Activated CD4-positive, CD25-positive, alpha-beta regulatory T cell treated with anti-CD3 and anti-CD28 coated beads, Interleukin-2, amount 50 U/mL, for 16 hours (primary cell): ENCODE measurements around the gene SMG9.
"Not testable (repeated sequence)": the region's sequence is repeated elsewhere in the genome, so short reads cannot be mapped to it uniquely, and the experiment has no call there.

Experiments used
- DNase-seq: peaks from one replicate; pipeline ENCODE4 v3.0.0-alpha.2; 2020; ENCODE audit warnings: low read depth, low spot score

Gene SMG9

DNA sequence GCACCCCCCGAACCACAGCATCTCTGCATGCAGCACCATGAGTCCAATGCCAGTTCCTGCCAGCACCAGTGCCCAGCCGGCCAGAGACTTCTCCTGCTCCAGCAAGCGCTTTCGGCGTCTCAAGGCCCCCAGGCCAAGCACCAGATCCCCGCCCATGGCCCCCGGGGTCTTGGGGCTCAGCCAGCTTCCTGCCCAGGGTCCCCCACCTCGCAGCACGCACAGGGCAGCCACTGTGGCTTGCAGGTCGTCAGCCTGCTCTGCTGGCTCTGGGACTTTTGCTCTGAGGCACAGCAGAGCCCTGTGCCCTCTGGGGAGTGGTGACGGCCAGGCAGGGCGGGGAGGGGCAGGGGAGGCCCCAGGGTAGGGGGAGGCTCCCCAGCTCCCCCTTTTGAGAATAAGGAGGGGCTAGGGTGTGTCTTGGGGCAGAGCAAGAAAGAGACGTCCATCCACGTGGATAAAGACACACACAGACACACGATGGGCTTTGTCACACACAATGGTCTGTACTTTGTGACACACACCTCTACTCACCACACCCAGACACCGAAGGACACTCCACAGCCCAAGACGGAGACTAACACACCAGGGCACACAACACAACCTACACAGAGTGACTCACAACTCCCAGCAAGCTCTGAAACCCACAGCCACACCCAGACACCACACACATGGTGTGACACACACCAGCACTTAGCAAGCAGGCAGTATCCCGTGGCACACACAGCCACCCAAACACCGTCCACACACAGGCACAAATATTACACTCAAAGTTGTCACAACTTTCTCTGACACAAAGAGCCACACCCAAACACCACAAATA is 26.2 kb upstream of the SMG9 start, which contains the start of gene KCNN4:
Gene KCNN4 (minus strand): TSS at position 268 of the 820 bp plus-strand sequence. CDS start 112 bp downstream, at position 156.
- peak; percentile 52 for DNase-seq

DNA sequence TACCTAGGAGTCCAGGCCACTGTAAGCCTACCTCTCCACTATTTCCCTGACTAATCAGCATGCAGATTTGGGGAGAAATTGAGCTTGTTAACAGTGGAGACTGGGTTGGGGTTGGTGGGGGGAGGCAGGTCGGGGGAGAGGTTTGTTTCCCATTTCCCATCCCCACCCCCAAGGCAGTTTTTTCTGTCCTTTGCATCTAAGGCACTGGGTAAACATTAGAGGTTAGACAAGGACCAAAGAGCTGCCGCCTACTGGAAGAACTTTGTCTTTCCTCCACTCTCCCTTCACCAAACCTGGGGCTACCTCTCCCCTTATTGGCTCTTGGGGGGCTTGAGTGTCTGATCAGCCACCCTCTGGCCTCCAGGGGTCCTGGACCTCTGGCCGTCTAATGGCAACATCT is 25.1 kb upstream of the SMG9 start:
- DNase-seq = no peak

DNA sequence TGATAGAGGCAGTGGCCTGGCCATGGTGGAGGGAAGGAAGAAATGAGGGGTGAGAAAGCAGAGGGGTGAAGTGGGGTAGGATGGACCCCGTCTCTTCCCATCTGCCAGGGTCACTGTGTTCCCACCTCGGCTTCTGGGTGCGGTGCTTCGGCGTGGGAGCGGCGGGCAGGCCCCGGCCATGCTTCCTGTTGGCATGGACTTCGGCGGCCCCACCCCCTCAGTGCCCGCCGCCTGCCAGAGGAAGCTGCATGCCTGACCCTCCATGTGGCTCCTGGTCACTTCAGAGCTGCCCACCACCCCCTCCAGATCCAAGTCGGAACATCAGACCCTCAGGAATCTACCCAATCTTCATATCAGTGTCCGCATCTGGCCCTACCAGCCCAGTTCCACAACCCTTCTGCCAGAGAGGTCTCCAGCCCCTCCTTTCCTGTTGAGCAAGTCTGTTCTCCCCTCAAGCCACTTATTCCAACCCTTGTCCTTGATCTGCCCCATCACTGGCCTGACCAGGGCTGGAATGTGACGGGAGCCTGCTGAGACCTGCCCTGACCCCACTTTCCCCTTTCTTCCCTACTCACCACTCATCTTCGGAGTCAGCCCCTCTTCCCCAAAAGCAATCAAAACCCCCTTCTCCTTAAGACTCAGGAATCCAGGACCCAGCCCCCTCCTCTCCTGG is 24.5 kb upstream of the SMG9 start:
- DNase-seq = no peak

DNA sequence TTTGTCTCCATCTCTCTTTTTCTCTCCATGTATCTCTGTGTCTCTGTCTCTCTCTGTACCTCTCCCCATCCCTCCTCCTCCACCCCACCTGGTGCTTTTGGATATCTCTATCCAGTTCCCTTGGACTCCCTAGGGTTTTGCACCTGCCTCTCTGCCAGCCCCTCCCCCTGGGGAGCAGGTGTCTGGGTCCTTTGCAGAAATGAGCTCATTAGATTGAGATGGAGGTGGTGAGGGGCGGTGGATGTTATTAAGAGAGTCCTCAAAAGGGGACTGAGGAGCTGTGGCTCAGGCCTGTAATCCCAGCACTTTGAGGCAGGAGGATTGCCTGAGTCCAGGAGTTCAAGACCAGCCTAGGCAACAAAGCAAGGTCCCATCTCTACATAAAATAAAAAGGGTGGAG is 23.9 kb upstream of the SMG9 start:
- DNase-seq = no peak

DNA sequence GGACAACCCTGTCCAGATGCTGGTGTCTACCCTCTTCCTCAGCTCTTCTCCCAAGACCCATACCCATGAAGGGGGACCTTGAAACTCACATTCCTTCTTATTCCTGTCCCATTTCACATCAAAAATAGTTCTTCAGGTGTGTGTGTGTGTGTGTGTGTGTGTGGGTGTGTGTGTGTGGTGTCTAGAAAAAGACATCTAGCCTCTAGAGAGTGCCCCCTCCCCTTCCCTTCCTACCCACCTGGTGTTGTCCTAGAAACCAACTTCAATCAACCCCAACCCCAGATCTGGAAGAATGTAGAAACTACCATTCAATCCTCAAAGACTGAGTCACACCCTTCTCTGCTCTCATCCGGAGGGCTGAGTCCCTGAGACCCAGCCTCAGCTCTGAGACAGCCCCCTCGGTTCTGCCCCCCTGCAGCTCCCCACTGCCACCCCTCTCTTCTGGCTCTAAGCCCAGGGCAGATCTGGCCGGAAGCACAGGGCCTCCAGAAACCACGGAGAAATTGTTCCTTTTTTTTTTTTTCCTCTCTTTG is 22.5 kb upstream of the SMG9 start:
- no peak for DNase-seq

DNA sequence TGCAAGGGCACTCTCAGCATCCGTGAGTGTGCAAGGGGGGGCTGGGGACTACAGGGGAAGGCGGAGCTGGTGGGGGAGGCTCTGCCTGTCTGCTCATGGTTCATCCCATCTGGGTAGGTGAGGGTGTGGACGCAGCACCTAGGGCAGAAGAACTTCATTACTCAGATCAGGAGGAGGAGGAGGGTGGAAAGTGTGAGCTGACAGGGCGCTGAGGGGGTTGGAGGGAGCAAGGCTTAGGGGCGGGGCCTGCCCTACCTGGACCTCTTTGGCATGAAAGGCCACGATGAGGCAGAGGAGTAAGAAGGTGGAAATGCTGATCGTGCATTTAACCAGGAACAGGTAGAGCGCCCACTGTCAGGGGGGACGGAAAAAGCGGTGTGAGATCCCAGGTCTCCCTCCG is 21.5 kb upstream of the SMG9 start:
- DNase-seq = no peak

DNA sequence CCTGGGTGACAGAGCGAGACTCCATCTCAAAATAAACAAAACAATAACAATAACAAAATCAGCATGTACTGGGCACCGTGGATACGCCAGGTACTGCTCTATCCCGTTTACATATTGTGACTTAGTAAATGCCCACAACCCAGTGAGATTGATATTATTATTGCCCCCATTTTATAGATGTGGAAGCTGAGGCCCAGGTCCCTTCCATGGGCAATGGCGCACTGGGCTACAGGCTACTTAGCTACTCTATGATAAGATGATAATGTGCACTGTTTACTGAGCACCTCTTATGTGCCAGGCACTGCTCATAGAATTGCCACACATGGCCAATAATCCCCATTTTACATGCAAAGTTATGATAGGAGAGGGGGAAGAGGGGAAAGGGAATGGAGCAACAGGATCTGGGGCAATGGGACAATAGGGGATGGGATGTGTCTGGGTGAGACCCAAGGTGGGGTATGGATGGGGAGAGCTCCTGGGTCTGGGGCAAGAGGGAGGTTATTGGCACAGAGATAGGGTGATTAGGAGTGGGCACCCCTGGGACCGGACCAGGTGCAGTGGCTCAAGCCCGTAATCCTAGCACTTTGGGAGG is 20.6 kb upstream of the SMG9 start:
- no peak for DNase-seq

DNA sequence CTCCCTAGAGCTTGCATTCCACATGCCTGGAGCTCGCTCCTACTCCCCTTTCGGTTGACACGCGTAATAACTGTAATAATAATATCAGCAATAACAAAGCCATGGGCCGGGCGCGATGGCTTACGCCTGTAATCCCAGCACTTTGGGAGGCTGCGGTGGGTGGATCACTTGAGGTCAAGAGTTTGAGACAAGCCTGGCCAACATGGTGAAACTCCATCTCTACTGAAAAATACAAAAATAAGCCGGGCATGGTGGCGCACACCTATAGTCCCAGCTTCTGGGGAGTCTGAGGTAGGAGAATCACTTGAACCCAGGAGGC is 20.1 kb upstream of the SMG9 start:
- DNase-seq = not testable (repeated sequence)

DNA sequence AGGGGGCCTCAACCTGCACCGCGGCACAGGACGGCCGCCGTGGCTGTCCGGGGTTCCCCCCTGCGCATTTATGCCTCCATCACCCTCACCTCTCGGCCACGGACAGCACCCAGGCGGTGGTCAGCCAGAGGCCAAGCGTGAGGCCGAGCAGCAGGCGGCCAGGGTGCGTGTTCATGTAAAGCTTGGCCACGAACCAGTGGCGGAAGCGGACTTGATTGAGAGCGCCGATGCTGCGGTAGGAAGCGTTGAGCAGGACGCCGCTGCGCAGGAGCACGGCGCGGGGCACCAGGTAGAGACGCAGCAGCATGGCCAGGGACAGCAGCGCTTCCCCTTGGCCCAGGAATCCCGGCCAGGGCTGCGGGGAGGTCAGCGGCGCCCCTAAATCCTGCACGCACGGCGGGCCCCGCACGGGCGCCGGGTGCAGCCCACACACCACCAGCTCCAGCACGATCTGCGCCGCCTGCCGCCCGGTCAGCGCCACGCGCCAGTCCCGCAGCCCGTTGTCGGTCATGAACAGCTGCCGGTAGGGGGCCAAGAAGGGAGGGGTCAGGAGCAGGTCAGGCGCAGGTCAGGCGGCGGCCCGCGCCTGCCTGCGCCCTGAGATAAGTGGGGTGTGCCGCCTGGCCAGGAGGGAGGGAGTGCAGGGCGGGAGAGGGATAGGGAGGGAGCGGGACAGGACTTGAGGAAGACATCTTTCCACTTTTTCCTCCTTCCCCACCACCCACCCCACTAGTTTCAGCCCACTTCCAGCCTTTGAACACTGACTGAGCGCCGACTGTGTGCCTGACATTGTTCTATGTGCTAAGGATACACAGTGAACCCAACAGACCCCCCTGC is 19.6 kb upstream of the SMG9 start:
- DNase-seq = no peak

DNA sequence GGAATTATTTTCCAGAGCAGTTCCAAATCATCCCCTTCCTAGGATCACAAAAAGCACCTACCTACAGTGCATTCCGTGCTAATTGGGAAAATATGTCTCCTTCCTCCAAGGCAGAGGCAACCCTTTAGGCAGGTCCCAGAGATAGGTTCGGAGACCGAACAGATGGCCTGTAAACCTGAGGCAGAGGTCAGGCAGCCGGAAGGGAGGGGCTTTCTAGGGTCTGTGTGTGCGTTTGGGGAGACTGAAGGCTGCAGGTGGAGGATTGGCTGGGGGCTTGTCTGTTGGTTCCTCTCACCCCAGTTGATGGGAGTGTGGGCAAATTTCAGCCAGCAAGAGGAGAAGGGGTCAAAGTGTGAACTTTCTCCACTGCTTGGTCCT is 19.0 kb upstream of the SMG9 start:
- DNase-seq = no peak

DNA sequence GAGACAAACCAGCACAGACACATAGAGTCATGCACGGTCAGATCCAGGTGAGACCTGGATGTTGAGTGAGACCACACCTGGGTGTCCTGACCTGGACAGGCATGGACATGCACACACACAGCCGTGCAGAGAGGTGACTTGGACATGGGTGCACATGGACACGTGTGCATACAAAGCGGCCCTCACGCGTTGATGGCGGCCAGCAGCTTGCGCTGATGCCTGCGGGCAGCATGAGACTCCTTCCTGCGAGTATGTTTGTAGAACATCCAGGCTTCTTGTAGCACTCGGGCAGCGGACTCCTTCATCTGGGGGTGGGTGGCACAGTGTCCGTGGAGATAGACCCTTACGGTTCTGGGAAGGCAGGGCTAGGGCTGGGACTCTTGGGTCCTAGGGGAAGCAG is 14.5 kb upstream of the SMG9 start:
- DNase-seq = no peak

DNA sequence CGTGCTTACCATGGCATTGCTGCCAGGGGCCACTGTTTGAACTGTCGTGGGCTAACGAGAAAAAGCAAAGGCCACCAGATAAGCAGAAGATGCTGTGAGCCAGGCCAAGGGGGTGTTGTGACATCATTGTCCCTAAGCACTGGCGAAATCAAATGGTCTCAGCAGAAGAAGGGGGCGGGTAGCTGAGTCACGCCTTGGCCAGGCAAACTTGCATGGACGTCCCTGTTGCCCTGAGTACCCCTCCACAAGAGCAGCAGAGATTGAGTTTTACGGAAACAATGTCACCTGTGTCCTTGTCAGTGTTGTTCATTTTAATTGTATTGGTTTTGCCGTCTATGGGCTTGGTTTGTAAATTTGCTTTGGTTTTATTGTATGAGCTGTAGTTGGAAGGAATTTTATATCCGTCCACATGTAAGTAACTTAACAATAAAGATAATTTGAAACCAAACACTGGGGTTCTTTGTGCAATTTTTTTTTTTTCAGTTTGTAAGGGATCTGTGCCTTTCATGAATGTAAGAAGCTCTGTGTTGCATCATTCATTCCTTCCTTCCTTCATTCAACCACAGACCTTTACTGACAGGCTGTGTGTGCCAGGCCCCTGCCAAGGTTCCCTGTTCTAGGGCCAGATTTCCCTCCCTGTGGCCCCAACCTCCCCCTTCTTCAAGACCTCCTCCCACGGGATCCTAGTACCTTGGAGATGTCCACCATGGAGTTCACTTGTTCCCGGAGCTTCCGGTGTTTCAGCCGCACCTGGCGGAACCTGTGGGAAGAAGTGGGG is 13.7 kb upstream of the SMG9 start:
- DNase-seq = no peak

DNA sequence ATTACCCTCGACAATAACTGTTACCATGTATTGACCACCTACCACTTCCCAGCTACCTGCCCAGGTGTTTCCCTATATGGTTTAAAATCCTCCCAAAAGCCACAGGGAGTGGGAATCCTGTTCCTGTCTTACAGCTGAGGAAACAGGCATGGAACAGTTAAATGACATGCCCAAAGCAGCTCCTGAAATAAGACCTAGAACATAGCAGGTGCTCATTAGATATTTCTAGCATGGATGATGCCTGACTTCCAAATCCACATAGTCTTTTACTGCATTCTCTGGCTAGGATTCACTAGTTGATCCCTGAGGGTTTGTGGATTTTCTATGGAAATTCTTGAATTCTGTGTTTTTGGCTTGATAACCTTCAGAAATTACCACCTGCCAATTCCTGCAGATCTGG is 13.1 kb upstream of the SMG9 start:
- no peak for DNase-seq

DNA sequence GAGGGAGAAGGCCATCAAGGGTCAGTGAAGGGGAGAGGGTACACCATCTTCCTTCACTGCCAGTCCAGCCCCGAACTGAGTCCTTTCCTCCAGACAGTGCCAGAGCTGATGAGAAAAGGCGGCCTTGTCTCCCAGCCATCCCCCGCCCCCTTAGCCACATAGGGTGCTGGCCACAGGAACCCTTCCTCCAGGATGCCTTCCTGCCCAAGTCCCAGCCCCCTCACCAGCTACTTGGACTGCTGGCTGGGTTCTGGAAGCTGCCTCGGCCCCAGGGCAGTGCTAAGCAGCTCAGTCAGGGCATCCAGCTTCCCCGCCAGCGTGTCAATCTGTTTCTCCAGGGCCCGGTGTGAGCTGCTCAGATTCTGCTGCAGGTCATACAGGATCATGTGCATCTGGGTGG is 12.6 kb upstream of the SMG9 start:
- DNase-seq = no peak

DNA sequence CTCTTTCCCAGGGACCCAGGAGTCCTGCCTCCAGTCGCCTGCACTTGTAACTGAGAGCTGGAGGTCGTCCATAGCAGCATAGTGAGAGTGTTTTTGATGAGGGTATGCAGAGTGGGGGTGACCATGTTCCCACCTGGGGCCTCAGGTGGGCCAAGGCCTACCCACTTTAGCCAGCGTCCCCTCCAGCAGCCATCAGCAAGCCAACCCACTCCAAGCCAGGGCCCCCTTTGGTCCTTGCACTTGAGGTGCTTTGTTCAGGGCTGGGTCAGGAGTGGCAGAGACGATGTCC is 11.9 kb upstream of the SMG9 start:
- DNase-seq = no peak

DNA sequence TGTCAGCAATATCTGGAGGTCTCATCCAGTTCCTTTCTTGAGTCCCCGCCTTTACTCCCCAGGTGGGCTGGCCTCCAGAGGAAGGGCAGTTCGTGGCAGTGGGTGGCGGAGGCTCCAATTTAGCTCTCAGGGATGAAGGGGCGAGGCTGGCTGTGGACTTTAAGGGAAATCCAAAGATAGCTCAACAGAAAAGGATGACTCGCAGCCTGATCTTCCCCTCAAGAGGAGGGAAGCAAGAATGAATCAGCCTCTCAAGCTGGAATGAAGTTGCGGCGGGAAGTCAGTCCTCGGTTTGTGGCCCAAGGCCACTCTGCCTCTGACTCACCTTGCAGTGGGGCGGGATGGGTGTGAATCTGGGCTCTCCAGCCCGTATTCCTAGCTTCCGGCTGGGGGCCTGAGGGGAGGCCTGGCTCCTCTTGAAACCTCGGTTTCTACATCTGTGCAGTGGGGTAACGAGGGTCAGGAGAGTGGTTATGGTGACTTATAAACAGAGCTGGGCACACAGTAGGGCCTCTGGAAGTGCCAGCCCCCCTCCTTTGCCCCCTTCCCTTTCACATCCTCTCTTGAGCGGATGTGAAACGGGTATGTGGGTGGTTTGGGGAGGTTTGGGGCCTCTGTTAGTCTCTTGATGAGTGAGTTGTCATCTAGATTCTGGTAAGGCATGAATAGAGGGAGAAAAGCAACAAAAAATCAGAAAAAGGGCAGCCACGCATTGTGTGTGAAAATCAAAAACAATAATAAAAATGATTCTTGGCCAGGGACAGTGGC is 10.5 kb upstream of the SMG9 start:
- DNase-seq = peak; percentile 57

DNA sequence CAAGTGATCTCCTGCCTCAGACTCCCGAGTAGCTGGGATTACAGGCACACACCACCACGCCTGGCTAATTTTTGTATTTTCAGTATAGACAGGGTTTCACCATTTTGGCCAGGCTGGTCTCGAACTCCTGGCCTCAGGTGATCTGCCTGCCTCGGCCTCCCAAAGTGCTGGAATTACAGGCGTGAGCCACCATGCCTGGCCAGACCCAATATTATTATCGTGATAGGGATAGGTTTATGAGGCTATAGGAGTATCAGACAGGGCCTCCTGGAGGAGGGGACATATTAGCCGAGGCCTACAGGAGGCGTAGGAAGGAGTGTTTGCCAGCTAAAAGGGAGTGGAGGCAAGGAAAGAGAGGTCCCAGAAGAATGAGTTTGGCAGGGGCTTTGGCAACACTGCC is 9.9 kb upstream of the SMG9 start:
- DNase-seq = not testable (repeated sequence)

DNA sequence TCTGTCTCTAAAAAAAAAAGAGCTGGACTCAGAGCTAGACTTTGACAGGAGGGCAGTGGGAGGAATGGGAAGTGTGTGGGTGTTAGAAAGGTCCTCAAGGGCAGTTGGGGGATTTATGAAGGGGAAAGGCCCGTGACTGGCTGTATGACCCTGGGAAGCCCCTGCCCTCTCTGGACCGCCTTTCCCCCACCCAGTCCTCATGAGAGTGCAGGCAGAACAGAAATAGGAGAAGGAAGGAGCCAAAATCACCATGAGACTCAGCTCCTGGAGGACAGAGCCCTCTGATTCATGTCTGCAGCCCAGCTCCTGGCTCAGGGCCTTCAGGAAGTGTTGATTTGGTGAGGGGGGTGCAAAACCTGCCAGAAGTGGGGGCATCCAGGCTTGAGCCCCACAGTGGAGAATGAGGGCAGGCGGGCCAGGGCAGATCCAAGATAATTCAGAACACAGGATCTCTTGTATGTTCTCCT is 8.7 kb upstream of the SMG9 start:
- DNase-seq = no peak

DNA sequence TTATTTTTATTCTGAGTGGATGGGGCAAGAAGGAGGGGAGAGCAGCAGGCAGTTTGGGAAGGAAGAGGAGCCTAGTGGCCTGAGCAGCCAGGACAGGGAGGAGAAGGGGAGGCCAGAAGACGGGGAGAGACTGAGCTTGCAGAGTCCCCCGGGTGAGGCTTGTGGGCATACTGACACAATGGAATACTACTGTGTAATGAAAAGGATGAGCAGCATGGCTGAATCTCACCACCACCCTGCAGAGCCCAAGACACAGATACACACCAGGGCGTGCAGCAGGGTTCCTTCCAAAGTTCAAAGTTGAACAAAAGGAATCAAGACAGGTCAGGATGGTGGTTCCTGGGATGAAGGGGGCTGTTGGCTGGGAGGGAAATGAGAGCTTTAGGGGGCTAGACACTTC is 8.1 kb upstream of the SMG9 start:
- DNase-seq = no peak

DNA sequence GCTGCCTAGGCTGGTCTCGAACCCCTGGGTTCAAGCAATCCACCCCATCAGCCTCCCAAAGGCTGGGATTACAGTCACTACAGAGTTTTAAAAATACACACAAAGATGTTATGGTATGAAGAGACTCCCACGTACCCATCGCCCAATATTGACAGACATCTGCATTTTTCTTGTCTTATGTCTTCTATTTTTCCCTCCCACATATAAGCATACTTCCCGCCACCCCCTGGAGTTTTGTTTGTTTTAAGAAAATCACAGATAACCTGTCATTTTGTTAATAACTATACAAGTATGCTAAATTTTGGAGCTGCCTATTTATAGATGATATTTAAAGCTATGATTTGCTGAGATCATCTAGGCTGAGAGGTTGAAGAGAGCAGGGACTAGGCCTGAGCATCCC is 6.2 kb upstream of the SMG9 start:
- no peak for DNase-seq

DNA sequence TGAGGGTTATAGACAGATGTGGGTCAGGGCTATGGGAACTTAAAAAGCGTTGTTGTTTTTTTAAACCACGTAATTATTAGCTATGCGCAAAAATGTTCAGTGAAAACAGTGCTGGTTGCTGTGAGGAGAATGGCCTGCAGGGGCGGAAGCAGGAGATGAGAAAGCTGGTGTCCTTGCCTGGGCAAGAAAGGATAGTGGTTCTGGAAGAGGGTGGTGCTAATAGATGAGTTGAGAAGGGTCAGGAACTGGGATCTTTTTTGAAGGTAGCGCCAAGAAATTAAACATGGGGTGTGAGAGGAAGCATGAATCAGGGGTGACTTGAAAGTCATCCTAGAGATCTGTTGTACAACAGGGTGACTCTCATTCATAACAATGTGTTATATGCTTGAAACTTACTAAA is 4.8 kb upstream of the SMG9 start:
- DNase-seq = no peak
